ENCODE results near the gene MED1.

Gene MED1

DNA sequence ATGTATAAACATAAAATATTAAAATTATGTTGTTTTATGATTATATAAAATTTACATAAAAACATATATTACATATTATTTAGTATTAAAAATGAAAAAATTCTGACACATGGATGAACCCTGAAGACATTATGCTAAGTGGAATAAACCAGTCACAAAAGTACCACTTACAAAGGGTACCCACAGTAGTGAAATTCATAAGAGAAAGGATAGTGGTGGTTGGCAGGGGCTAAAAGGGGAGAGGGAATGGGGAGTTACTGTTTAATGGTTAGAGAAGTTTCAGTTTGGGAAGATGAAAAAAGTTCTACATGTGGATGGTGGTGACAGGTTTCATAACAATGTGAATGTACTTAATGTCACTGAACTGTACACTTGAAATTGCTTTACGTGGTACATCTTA is 91.1 kb downstream of the MED1 start:
- no peak for DNase-seq

GRCh38 chr17:39357986-39358385 is 93.1 kb downstream of the MED1 start:
- no peak for DNase-seq

GRCh38 chr17:39357488-39357887 is 93.6 kb downstream of the MED1 start:
- DNase-seq: no peak

Data from NCI-H1048 (cell line).